HL-60 (cell line): ENCODE results near the gene PHF24.

Experiments
- DNase-seq, 2 experiments: peaks; one replicate each; pipeline ENCODE4 v3.0.0-alpha.2; 2010 to 2020; ENCODE audit warnings: low read depth in 1 of 2, low spot score in 1 of 2
- H3K27ac ChIP-seq: fragments of 250-450 bp; sonication (Bioruptor Pico); replicated peaks from 2 replicates; pipeline ENCODE4 v1.5.1; 2020; ENCODE audit warnings: mild to moderate bottlenecking, moderate library complexity
- H3K27me3 ChIP-seq: fragments of 250-450 bp; sonication (Bioruptor Pico); 2 replicates; pipeline ENCODE4 v1.5.1; 2021; ENCODE audit warnings: mild to moderate bottlenecking, moderate library complexity; ENCODE audit not compliant: insufficient read depth, poor library complexity, severe bottlenecking
- H3K4me3 ChIP-seq: replicated peaks from 2 replicates; pipeline ENCODE4 v1.5.1; 2011; ENCODE audit warnings: mild to moderate bottlenecking, control low read depth, low read length; ENCODE audit not compliant: insufficient read depth
- CTCF ChIP-seq: IDR thresholded peaks from one replicate; pipeline ENCODE4 v1.5.1; 2011; ENCODE audit warnings: low read length, control low read depth, inconsistent platforms; ENCODE audit not compliant: insufficient read depth
- GABPA ChIP-seq: IDR thresholded peaks from 2 replicates; pipeline ENCODE4 v1.6.1; 2012; ENCODE audit warnings: low read depth
- POLR2AphosphoS5 ChIP-seq: IDR thresholded peaks from 2 replicates; pipeline ENCODE4 v1.6.1; 2012; ENCODE audit warnings: low read depth
- REST ChIP-seq: IDR thresholded peaks from 2 replicates; pipeline ENCODE4 v1.6.1; 2012; ENCODE audit warnings: low read depth; ENCODE audit not compliant: insufficient replicate concordance
- SPI1 ChIP-seq: IDR thresholded peaks from 2 replicates; pipeline ENCODE4 v1.6.1; 2012; ENCODE audit warnings: low read depth, mild to moderate bottlenecking, borderline replicate concordance

PHF24 gene

GRCh38 chr9:34994900-34995669, 37.0 kb downstream of the PHF24 start:
- H3K27ac ChIP-seq, result no peak overlapping the region
- no peak for DNase-seq

GRCh38 chr9:34995670-34996060, 37.6 kb downstream of the PHF24 start:
- H3K27me3 ChIP-seq, result peaks cover 2% of the 10 kb centered on the region
- no peak overlapping the region for H3K4me3 ChIP-seq
- TF ChIP-seq REST (no peak), GABPA (no peak)
- no peak overlapping the region for H3K27ac ChIP-seq
- DNase-seq, result no peak

More at GRCh38 chr9:34994900-34995669, 37.0 kb downstream of the PHF24 start:
- Histone ChIP-seq H3K27me3 (peaks cover 2% of the 10 kb centered on the region), H3K4me3 (no peak overlapping the region)
- TF ChIP-seq SPI1, result no peak
- TF ChIP-seq CTCF, result no peak
- TF ChIP-seq POLR2AphosphoS5, result no peak
- TF ChIP-seq GABPA, result no peak
- TF ChIP-seq REST, result no peak

GRCh38 chr9:34996181-34996904, 38.3 kb downstream of the PHF24 start:
- H3K27ac ChIP-seq, result no peak overlapping the region
- no peak for DNase-seq
- no peaks in the 10 kb centered on the region for H3K27me3 ChIP-seq
- TF ChIP-seq GABPA (no peak), SPI1 (no peak), REST (no peak)
- no peak overlapping the region for H3K4me3 ChIP-seq

GRCh38 chr9:34996905-34997279, 38.8 kb downstream of the PHF24 start:
- no peak for DNase-seq
- no peak for TF ChIP-seq SPI1
- no peak for TF ChIP-seq CTCF
- TF ChIP-seq GABPA, result no peak
- no peak for TF ChIP-seq POLR2AphosphoS5
- TF ChIP-seq REST, result no peak
- no peak overlapping the region for H3K27ac ChIP-seq
- H3K27me3 ChIP-seq, result no peaks in the 10 kb centered on the region
- no peak overlapping the region for H3K4me3 ChIP-seq
